Measurements from ENCODE around the gene PHACTR4.
"Not testable (repeated sequence)": the region's sequence is repeated elsewhere in the genome, so short reads cannot be mapped to it uniquely, and the experiment has no call there.

PHACTR4 gene

DNA sequence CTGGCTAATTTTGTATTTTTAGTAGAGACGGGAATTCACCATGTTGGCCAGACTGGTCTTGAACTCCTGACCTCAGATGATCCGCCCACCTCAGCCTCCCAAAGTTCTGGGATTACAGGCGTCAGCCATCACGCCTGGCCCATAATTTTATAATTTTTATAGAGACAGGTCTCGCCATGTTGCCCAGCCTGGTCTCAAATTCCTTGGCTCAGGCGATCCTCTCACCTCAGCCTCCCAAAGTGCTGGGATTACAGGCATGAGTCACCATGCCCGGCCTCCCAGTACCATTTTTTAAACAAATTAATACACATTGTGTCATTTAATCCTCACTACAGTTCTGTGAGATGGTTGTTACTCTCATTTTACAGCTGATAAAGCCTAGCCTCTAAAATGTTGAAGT lies 3.9 kb downstream of the PHACTR4 start:
- not testable (repeated sequence) for DNase-seq

- no peak for DNase-seq
Measured at GRCh38 chr1:28374297-28374696, 4.8 kb downstream of the PHACTR4 start.

- DNase-seq = not testable (repeated sequence)
Measured at GRCh38 chr1:28375598-28375997, 6.1 kb downstream of the PHACTR4 start.

DNA sequence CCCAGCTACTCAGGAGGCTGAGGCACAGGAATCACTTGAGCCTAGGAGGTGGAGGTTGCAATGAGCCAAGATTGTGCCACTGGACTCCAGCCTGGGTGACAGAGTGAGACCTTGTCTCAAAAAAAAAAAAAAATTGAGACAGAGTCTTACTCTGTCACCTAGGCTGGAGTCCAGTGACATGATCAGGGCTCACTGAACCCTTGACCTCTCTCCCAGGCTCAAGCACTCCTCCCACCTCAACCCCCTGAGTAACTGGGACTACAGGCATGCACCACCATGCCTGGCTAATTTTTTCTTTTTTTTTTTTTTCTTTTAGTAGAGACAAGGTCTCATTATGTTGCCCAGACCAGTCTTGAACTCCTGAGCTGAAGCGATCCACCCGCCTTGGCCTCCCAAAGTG lies 6.7 kb downstream of the PHACTR4 start:
- DNase-seq = not testable (repeated sequence)

DNA sequence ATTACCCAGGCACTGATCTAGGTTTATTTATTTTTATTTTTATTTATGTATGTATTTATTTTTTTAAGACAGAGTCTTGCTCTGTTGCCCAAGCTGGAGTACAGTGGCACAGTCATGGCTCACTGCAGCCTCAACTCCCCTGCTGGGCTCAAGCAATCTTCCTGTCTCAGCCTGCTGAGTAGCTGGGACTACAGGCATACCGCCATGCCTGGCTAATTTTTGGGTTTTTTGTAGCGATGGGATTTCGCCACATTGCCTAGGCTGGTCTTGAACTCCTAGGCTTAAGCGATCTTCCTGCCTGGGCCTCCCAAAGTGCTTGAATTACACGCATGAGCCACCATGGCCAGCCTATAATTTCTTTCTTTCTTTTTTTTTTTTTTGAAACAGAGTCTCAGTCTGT lies 9.4 kb downstream of the PHACTR4 start:
- DNase-seq = no peak

GRCh38 chr1:28380394-28380793 lies 10.9 kb downstream of the PHACTR4 start:
- no peak for DNase-seq

- DNase-seq = not testable (repeated sequence)
Measured at GRCh38 chr1:28383785-28384184, 14.2 kb downstream of the PHACTR4 start.

DNA sequence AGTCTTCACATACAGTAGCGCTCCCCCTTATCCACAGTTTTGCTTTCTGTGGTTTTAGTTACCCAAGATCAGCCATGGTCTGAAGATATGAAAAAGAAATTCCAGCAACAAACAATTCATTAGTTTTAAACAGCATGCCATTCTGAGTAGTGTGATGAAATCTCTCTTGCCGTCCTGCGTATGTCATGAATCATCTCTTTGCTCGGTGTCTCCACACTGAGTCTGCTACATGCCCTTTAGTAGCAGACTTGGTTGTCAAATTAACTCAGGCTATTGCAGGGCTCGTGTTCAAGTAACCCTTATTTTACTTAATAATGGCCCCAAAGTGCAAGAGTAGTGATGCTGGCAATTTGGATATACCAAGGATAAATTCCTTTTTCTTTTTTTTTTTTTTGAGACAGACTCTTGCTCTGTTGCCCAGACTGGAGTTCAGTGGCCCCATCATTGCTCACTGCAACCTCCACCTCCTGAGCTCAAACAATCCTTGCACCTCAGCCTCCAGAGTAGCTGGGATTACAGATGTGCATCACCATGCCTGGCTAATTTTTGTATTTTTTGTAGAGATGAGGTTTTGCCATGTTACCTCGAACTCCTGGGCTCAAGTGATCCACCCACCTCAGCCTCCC lies 22.6 kb downstream of the PHACTR4 start:
- no peak for DNase-seq

- DNase-seq = no peak
Measured at GRCh38 chr1:28394136-28394535, 24.6 kb downstream of the PHACTR4 start.

DNA sequence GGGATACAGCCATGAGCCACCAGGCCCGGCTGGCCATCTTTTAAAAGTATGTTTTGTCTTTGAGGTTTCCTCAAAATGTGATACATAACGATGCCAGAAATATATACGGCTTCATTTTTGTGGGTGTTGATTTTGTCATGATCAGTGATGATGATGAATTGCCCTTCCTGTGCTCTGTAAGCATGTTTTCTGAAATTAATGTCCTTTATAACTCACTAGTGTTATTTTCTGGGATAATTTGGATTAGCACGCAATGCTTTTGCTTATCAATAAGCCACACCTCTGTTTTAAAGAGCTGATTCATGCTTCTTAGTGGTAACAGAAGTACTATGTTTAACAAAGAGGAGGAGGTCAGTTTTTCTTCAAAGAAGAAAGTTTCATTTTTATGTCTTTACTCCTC lies 25.6 kb downstream of the PHACTR4 start:
- DNase-seq = no peak

- no peak for DNase-seq
Measured at GRCh38 chr1:28401760-28402159, 32.2 kb downstream of the PHACTR4 start.

DNA sequence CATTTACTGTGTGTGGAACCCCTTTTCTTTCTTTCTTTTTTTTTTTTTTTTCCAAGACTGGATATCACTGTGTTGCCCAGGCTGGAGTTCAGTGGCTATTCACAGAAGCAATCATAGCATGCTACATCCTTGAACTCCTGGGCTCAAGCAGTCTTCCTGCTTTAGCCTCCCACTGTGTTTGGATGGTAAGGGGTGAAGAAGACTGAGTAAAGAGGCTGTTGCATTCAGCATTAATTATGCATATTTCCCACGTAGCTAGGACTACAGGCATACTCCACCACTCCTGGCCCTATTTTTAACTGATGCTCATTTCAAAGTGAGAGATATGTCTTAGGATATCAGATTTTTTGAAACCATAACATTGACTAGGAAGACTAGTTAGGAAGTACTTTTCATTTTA lies 39.5 kb downstream of the PHACTR4 start:
- DNase-seq = no peak

- DNase-seq = no peak
Measured at GRCh38 chr1:28411656-28412055, 42.1 kb downstream of the PHACTR4 start.

DNA sequence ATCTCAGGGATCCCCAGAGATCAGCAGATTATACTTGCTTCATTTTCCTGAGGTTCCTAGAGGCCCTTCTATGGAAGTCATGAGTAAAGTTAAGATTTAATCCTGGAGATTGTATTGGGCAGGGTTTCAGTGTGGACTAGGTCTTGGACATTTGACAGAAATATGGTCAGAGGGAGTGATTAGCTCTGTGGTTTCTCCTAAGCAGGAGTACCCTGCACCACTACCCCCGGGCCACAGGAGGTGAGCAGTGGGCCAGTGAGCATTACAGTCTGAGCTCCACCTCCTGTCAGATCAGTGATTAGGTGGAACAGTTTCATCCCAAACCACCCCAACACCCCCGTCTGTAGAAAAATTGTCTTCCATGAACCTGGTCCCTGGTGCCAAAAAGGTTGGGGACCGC lies 43.2 kb downstream of the PHACTR4 start:
- no peak for DNase-seq

DNA sequence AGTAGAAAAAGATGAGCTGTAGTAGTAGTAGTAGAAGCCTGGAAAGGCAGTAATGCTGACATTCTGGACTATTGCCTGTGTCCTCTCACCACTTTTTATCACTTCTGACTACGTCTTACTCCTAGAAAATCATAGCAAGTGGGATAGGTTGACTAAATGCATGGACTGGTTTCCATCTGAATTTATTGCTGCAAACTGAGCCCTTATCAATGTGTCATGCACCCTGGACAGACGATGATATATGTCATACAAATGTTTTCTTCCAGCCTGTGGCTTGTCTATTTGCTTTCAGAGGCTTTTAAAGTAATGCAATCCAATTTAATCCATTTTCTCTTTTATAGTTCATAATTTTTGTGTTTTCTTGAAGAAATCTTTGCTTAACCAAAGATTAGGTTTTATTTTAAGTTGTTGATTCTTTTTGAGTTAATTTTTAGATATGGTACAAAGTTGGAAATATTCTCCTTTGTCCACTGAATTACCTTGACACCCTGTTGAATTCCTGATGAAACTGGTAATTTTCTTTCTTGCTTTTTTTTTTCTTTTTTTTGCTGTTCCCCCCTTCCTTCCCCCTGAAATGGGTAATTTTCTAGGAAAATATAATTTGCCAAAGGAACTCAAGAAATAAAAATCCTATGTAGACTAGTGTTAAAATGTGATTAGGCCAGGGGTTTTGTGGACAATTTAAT lies 47.1 kb downstream of the PHACTR4 start:
- DNase-seq = no peak

- DNase-seq = no peak
Measured at GRCh38 chr1:28417441-28417922, 47.9 kb downstream of the PHACTR4 start.

DNA sequence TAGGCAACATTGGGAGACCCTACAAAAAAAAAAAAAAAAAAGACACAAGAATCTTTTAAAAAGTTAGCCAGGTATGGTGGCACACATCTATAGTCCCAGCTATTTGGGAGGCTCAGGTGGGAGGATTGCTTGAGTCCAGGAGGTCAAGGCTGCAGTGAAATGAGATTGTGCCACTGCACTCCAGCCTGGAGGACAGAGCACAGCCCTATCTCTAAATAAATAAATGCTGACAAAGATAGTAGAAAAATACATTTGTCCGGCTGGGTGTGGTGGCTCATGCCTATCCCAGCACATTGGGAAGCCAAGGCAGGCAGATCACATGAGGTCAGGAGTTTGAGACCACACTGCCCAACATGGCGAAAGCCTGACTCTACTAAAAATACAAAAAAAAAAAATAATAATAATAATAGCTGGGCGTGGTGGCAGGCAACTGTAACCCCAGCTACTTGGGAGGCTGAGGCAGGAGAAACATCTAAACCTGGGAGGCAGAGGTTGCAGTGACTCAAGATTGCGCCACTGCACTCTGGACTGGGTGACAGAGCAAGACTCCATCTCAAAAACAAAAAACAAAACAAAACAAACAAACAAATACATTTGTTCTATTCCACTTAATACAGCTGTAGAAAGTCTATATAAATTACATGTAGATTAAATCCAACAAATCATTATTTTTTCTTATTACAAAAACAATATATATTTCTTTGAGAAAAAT lies 48.5 kb downstream of the PHACTR4 start:
- no peak for DNase-seq

- no peak for DNase-seq
Measured at GRCh38 chr1:28421744-28422143, 52.2 kb downstream of the PHACTR4 start.

DNA sequence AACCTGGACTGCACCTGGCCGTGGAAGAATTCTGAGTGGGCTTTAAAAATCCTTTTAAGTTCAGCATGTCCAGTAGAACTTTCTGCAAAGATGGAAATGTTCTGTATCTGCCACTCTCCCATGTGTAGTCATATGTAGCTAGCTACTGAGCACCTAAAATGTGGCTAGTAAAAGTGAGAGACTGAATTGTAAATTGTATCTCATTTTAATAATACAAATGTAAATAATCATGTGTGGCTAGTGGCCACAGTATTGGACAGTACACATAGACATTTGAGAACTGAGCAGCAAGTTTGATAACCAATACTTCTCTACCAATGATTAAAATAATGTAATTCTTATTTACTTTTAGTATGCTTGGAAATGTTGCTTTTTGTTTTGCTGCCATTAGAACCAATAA lies 57.3 kb downstream of the PHACTR4 start:
- no peak for DNase-seq

- DNase-seq = no peak
Measured at GRCh38 chr1:28428012-28428411, 58.5 kb downstream of the PHACTR4 start.

DNA sequence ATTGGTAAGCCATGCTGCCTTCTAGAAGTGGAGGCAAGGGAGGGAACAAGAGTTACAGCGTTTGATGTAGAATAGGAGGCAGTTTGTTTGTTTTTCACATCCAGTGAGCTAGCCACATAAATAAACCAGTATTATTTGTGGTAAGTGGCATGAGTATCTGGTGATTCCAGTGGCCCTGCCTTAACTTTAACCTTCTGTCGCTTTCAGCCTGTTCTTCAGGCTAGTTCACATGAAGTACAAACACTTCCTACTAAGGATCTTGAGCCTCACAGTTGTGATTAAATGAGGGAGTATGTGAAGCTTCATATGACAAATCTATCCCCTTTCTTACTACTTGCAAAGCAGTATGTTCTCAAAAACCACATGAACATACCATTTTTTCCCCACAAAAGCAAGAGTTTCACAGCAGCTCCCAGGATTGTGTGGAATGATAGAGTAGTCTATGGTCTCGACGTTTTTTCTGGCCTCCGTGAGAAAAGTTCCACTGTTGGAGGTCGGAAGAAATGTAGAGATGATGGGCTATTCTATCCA lies 59.5 kb downstream of the PHACTR4 start:
- DNase-seq = no peak

- DNase-seq = no peak
Measured at GRCh38 chr1:28436211-28436769, 66.8 kb downstream of the PHACTR4 start.

DNA sequence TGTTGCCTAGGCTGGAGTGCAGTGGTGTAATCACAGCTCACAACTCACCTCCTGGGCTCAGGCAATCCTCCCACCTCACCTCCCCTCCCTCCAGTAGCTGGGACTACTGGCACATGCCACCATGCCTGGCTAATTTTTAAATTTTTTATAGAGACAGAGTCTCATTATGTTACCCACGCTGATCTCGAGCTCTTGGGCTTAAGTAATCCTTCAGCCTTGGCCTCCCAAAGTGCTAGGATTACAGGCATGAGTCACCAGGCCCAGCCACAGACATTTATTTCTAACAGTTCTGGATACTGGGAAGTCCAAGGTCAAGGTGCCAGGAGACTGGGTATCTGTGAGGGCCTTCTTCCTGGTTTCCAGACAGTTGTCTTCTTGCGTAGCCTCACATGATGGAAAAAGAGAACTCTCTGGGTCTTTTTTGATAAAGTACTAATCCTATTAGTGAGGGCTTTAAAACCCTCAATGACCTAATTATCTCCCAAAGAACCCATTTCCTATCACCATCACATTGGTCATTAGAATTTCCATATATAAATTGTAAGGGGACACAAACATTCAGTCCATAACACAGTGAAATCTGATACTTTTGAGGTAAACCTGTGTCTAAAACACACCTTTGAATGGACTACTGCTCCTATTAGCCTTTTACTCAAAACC lies 67.9 kb downstream of the PHACTR4 start:
- no peak for DNase-seq

Measured in right forelimb (tissue), 1 donor.